ENCODE data around the gene CALML4.
"Not testable (repeated sequence)": the region's sequence is repeated elsewhere in the genome, so short reads cannot be mapped to it uniquely, and the experiment has no call there.

The CALML4 gene

GRCh38 chr15:68207176-68207935 lies 2.2 kb upstream of the CALML4 start:
- no peak for DNase-seq

DNA sequence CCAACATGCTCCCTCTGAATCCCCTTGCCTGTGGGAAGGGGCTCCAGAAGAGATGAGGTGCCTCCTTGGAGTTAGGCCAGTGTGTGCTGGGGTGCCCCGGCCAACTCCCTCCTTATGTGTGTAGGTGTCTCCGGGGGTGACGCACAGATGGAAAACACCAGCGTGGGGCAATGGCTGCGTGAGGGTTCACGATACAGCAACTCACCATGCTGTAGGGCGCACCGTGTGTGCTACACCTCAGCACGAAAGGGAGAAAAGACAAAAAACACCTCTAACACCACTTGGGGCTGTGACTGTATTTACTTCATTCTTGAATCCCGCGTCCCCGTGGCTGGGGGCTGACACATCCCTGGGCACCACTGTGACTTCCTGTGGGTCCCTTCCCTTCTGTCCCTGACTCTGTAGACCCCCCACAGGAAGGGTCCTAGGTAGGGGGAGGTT lies 1.6 kb upstream of the CALML4 start:
- no peak for DNase-seq

DNA sequence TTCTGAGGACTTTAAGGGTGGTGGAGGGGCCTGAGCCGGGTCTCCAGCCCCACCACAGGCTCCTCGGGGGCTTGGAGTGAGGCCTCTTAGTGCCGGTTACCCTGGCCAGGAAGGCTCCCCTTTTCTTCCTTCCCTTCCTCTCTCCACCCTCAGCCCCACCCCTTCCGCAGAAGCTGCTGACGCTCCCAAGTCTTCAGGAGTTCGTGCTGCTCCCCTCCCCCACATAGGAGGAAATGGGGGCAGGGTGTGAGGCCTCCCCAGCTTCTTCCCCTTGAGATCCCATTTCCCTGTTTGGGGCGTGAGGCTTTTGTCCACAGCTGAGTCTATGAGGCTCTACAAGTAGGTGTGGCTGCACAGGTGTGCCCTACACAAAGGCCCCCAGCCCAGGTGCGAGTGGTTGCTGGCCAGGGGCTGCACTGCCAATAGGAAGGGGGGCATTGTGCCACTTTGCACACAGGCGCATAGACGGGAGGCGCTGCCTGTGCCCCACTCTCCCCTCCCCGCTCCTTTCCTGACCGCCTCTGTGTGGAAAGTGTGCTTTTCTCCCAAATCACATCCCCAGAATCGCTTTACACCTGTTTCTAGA lies 915 bp upstream of the CALML4 start:
- DNase-seq: no peak

GRCh38 chr15:68205558-68205944 lies 419 bp upstream of the CALML4 start:
- no peak for DNase-seq

DNA sequence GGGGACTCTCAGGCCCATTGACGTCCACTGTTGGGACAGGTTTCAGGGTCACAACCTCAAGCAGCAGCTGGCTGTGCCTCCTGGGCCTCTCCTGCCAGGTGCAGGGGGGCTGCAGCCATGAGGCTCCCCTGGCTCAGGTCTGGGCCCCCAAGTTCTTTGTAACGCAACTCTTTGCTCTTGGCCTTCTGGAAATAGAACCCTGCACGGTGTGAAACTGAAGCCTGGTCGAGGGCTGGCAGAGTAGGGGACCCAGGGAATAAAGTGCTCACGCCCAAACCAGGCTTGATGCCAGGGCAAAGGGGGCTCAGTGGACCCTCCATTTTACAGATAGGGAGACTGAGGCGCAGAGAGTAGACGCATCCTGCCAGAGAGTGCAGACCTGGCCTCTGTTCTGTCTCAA lies 771 bp downstream of the CALML4 start:
- DNase-seq: no peak

DNA sequence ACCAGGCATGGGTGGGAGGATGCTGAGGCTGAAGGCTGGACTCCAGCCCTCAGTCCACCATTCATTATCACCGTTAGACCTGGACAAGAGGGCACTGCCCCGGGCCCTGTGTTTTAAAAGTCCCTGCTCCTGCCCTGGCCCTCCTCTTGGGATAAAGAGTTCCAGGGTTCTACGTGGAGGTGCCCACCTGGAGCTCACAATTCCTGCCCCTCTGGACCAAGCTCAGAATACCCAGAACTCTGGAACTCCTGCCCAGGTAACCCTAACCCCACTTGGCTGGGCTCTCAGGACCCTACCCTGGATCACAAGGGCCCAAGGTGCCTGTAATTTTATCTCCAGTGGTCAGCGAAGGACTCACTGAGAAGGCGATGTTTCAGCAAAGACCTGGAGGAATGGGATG lies 1.2 kb downstream of the CALML4 start:
- no peak for DNase-seq

DNA sequence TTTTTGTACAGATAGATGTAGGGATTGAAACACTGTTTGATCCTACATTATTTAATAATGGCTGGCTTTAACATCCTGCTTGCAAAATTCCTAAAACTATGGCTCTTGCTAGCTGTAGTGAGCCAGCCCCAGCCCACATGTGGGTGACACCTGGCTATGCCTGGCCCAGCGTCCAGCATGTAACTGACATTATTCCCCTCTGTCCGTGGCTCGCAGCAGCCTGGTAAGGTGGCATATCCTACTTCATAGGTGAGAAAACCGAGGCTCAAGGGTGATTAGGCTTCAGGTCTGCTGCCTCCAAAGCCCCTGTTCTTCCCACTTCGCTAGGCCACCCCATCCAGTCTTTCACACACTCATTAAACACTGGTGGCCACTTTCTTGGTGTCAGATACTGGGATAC lies 1.6 kb downstream of the CALML4 start:
- DNase-seq: no peak

- DNase-seq: not testable (repeated sequence)
These were observed 2.1 kb downstream of the CALML4 start for GRCh38 chr15:68202994-68203393.

GRCh38 chr15:68201879-68202261 lies 3.3 kb downstream of the CALML4 start:
- no peak for DNase-seq

DNA sequence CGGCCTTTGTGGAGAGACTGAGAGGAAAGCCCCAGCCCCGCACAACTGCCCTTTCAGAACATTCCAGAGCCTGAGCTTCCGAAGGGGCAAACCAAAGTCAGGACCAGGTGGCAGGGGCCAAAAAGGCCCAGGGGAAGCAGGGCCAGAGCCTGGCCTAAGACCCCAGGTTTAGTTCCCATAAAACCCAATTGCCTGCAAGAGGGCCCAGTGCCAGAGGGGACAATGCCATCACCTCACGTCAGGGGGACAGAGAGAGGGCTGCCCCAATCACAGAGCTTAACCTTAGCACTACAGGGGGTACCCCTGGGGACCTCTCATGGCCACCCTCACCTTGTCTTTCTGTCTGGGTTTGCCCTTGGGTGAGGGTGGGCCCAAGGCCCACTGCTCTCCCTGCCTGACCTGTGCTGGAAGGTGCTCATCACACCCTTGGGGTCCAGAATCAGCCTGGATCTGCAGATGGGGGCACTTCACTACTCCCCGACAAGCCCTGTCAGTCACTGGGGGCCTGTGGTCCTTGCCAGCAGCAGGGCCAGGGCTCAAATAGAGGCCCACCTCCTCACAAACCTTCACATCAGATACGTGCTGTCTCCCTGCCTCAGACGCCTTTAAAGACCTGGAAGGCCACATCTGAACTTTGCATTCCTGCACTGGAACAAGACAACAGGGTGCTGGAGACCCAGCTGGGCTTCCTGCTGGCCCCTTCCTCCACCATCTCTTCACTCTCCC lies 3.8 kb downstream of the CALML4 start:
- DNase-seq: no peak

- DNase-seq: no peak
These were observed 4.9 kb downstream of the CALML4 start for GRCh38 chr15:68200016-68200861.

- DNase-seq: no peak
These were observed 5.8 kb downstream of the CALML4 start for GRCh38 chr15:68199340-68199739.

DNA sequence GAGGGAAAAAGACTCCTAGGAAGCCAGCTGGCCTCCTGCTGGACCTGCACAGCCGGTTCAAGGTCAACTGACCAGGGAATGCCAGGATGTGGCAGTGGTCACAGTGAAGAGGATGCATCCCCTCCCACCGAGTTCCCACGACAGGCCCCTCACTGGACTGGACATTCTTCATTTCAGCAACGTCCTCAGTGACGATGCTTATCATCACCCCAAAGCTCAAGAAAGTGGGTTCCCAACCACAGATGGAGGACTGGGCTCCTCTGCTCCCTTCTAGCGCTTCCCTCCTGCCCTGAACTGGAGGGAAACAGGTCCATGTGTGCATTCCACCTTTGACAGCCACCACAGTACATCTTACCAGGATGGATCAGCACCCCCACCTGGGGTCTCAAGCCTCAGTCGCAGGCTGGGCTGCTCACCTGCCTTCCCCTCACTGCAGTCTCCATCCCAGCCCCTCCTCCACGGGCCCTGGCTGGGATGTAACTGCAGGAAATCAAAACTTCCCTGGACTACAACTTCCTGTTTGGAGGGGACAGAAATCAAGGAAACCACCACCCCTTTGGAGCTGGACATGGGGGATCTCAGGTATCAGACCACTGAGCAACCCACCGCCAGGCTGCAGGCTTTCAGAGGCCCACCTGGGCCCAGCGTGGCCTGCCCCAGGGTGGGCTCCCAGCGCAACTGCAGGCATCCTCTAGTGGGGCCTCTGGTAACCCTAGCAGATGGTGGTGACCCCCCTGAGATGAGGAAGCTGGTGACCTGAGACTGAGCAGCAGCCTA lies 7.3 kb downstream of the CALML4 start:
- no peak for DNase-seq

- DNase-seq: no peak
These were observed 8.0 kb downstream of the CALML4 start for GRCh38 chr15:68197170-68197492.

DNA sequence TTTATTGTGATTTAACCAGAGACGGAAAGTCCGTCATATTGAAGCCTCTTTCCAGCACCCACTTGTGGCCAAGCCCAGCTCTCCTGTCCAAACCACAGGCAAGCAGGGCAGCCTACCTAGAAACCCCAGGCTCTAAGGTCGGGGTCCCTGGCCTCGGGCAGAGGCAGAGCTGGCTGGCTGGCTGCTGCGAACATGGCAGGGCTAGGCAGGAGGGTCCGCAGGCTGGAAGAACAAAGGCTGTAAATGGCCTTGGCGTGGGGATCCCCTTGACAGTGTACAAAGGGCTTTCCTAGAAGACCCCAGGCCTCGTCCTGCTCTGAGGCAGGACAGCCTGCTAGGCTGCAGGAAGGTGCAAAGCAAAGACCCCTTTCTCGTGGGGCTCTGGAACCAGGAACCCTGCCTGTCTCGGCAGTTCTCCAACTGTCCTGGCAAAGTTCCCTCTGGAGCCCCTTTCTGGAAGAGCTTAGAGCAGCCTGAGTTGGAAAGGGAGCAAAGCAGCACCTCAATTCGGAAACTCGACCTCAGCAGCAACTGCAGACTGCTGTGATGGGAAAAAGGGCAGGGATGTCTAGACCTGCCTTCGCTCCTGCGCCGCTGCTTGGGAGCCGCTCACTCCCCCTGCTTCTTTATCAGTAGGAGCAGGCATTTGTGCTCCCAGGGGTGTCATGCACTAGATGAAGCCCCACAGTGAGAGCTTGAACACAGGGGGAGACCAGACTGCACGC lies 8.5 kb downstream of the CALML4 start:
- DNase-seq: no peak

DNA sequence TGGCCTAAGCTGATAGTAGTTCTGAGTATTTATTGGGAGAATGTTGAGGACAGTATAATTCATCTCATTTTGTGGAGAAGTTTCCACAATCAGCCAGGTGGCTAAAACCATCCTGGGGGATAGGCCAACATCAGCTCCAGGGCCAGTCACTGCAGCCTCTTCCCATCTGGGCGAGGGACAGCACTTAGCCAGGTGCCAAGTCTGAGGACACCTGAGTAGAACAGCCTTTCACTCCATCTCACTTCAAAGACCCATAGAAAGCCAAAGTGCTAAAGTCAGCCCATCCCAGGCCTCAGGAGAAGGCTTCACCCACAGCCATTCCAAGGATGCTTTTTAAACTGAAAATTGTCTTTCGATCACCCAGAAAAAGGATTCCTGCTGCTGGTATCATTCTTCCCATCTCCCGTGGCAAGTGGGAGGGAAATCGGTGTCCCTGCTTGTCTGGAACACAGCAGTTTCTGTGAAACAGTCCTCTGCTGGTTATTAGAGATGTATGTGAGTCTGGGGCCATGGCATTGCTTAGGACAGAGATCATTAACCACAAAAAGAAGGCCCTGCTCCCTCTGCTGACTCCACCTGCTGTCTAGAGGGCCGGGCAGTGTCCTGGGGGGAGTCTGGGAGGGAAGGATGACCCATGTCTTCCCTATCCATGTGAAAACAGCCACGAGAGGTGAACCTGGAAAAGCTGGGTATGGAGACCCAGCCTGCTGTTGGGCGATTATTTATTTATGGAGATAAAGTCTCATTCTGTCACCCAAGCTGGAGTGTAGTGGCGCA lies 9.6 kb downstream of the CALML4 start:
- no peak for DNase-seq

GRCh38 chr15:68192804-68193486 lies 12.2 kb downstream of the CALML4 start:
- no peak for DNase-seq

DNA sequence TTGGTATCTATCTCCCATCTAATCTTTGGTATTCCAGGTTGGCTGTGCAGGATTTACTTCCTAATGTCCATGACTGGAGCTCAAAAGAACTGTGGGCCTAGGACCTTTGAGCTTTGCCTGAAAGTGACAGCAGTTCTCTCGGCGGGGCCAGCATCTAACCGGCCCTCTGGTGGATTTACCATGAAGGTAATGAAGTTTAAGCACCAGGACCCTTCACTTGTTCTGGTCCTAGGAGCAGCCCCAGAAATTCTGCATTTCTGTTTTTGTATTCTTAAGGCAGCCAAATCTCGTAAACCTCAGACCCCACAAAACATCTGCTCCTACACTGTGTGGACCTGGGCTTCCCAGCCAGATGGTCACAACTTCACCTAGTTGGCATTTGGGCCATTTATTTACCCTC lies 13.0 kb downstream of the CALML4 start:
- no peak for DNase-seq

DNA sequence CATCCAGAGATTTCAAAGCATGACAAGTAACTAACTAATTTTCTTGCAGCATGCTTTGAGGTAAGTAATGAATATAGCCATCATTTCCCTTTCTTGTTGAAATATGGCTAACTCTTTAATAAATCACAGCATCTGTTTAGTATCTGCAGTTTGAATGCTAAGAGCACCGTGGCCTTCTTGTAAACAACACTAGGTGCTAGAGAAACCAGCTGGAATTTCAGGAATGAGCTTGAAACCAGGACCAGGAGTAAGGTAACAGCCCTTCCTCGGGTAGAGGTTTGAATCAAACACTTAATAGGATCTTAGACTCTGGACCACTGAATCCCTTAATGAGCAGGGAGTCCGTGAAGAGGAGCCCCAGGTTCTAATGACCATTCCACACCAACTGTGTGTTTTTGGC lies 13.6 kb downstream of the CALML4 start:
- no peak for DNase-seq

DNA sequence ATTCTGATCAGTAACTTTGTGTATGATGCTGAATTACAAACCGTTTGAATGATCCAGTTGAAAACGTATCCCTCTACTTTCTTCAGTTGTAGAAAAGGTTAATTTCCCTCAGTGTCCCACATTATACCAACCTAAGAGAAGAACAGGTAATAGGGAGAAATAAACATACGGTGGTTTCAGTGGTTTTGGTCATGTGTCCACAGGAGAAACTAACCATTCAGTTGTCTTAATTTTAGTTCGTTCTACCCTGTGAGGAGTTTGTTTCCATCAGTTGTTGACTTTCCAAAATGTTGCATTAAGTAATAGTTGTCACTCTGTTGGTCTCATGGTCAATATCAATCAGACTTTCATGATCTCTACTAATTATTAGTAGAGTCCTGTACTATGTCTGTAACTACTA lies 15.1 kb downstream of the CALML4 start:
- no peak for DNase-seq

GRCh38 chr15:68188647-68189046 lies 16.5 kb downstream of the CALML4 start:
- no peak for DNase-seq

All from NCI-H510A (cell line).